ENCODE measurements around the gene PDZRN3.

Gene PDZRN3

GRCh38 chr3:73398084-73398483 lies 226.7 kb downstream of the PDZRN3 start:
- no peak for DNase-seq (ENCODE audit: low read depth in 4 of 4, low spot score in 1 of 4)

GRCh38 chr3:73394240-73394639 lies 230.5 kb downstream of the PDZRN3 start:
- DNase-seq (ENCODE audit: low read depth in 4 of 4, low spot score in 1 of 4), result no peak

GRCh38 chr3:73393005-73393404 lies 231.7 kb downstream of the PDZRN3 start:
- DNase-seq (ENCODE audit: low read depth in 4 of 4, low spot score in 1 of 4), result no peak

GRCh38 chr3:73391984-73392383 lies 232.8 kb downstream of the PDZRN3 start:
- DNase-seq (ENCODE audit: low read depth in 4 of 4, low spot score in 1 of 4), result no peak

GRCh38 chr3:73389928-73390327 lies 234.8 kb downstream of the PDZRN3 start:
- DNase-seq (ENCODE audit: low read depth in 4 of 4, low spot score in 1 of 4), result no peak

GRCh38 chr3:73389117-73389813 lies 235.5 kb downstream of the PDZRN3 start:
- no peak for DNase-seq (ENCODE audit: low read depth in 4 of 4, low spot score in 1 of 4)

GRCh38 chr3:73385568-73385967 lies 239.2 kb downstream of the PDZRN3 start:
- no peak for DNase-seq (ENCODE audit: low read depth in 4 of 4, low spot score in 1 of 4)

- no peak for DNase-seq (ENCODE audit: low read depth in 4 of 4, low spot score in 1 of 4)
Observed at GRCh38 chr3:73384091-73384906, 240.4 kb downstream of the PDZRN3 start.

GRCh38 chr3:73383470-73384049 lies 241.2 kb downstream of the PDZRN3 start:
- no peak for DNase-seq (ENCODE audit: low read depth in 4 of 4, low spot score in 1 of 4)

- DNase-seq (ENCODE audit: low read depth in 4 of 4, low spot score in 1 of 4), result no peak
Observed at GRCh38 chr3:73381551-73381950, 243.2 kb downstream of the PDZRN3 start.

- DNase-seq (ENCODE audit: low read depth in 4 of 4, low spot score in 1 of 4), result no peak
Observed at GRCh38 chr3:73380735-73381532, 243.8 kb downstream of the PDZRN3 start.

GRCh38 chr3:73379465-73379864 lies 245.3 kb downstream of the PDZRN3 start:
- DNase-seq (ENCODE audit: low read depth in 4 of 4, low spot score in 1 of 4), result no peak

- DNase-seq (ENCODE audit: low read depth in 4 of 4, low spot score in 1 of 4), result no peak
Observed at GRCh38 chr3:73378207-73378606, 246.5 kb downstream of the PDZRN3 start.

- no peak for DNase-seq (ENCODE audit: low read depth in 4 of 4, low spot score in 1 of 4)
Observed at GRCh38 chr3:73365756-73366397, 258.9 kb downstream of the PDZRN3 start.

- DNase-seq (ENCODE audit: low read depth in 4 of 4, low spot score in 1 of 4), result no peak
Observed at GRCh38 chr3:73364517-73364916, 260.2 kb downstream of the PDZRN3 start.

GRCh38 chr3:73363093-73363492 lies 261.6 kb downstream of the PDZRN3 start:
- DNase-seq (ENCODE audit: low read depth in 4 of 4, low spot score in 1 of 4), result no peak

- no peak for DNase-seq (ENCODE audit: low read depth in 4 of 4, low spot score in 1 of 4)
Observed at GRCh38 chr3:73361591-73361990, 263.1 kb downstream of the PDZRN3 start.

- no peak for DNase-seq (ENCODE audit: low read depth in 4 of 4, low spot score in 1 of 4)
Observed at GRCh38 chr3:73353649-73354217, 271.0 kb downstream of the PDZRN3 start.

GRCh38 chr3:73352841-73353645 lies 271.7 kb downstream of the PDZRN3 start:
- no peak for DNase-seq (ENCODE audit: low read depth in 4 of 4, low spot score in 1 of 4)
